Panc1 (cell line): ENCODE results near the gene FAM163B.

Experiments used
- CTCF ChIP-seq: fragments of 450-650 bp; IDR thresholded peaks from 2 replicates; pipeline ENCODE4 v1.5.1; 2017; ENCODE audit warnings: mild to moderate bottlenecking
- POLR2AphosphoS5 ChIP-seq: IDR thresholded peaks from 2 replicates; pipeline ENCODE4 v1.6.1; 2012; ENCODE audit warnings: mild to moderate bottlenecking, low read depth, low read length, moderate library complexity
- SIN3A ChIP-seq: IDR thresholded peaks from 2 replicates; pipeline ENCODE4 v1.6.1; 2012; ENCODE audit warnings: low read depth, mild to moderate bottlenecking, low read length, moderate library complexity, borderline replicate concordance; ENCODE audit not compliant: insufficient read depth
- TCF7L2 ChIP-seq: IDR thresholded peaks from 2 replicates; pipeline ENCODE4 v1.6.1; 2011; ENCODE audit warnings: mild to moderate bottlenecking, low read depth, low read length, inconsistent platforms

GRCh38 chr9:133592731-133593409 is 16.3 kb downstream of the FAM163B start:
- TF ChIP-seq TCF7L2 (no peak), POLR2AphosphoS5 (no peak), CTCF (no peak; the same call in 1 of the 2 replicates), SIN3A (no peak)
